Loucy (cell line): Measurements from ENCODE around the gene LRRTM3.

Experiments
- H2AFZ ChIP-seq: fragments of 200-600 bp; sonication (generic); 2 replicates; pipeline ENCODE4 v1.6.0; 2016; ENCODE audit warnings: antibody characterized with exemption, mild to moderate bottlenecking, low read length, moderate library complexity
- H3F3A ChIP-seq: fragments of 200-600 bp; 2 replicates; pipeline ENCODE4 v1.6.0; 2016; ENCODE audit warnings: antibody characterized with exemption, low read depth, mild to moderate bottlenecking
- H3K27me3 ChIP-seq: fragments of 200-600 bp; sonication (generic); 2 replicates; pipeline ENCODE4 v1.6.1; 2014; ENCODE audit warnings: low read length, mild to moderate bottlenecking; ENCODE audit not compliant: insufficient read depth, poor library complexity, severe bottlenecking
- H3K36me3 ChIP-seq: fragments of 200-600 bp; sonication (generic); 2 replicates; pipeline ENCODE4 v1.6.1; 2016; ENCODE audit warnings: low read length; ENCODE audit not compliant: insufficient read depth
- H3K4me1 ChIP-seq: fragments of 200-600 bp; sonication (generic); 2 replicates; pipeline ENCODE4 v1.5.1; 2014; ENCODE audit warnings: low read length, mild to moderate bottlenecking; ENCODE audit not compliant: insufficient read depth, poor library complexity, severe bottlenecking
- H3K4me2 ChIP-seq: fragments of 200-600 bp; sonication (generic); 2 replicates; pipeline ENCODE4 v1.6.0; 2014; ENCODE audit warnings: antibody characterized with exemption, low read length, low read depth, mild to moderate bottlenecking; ENCODE audit not compliant: poor library complexity, severe bottlenecking
- H3K4me3 ChIP-seq: fragments of 200-600 bp; sonication (generic); 2 replicates; pipeline ENCODE4 v1.5.1; 2014; ENCODE audit warnings: low read length, mild to moderate bottlenecking, mixed read lengths; ENCODE audit not compliant: poor library complexity, severe bottlenecking
- H3K79me2 ChIP-seq: fragments of 200-600 bp; sonication (generic); 2 replicates; pipeline ENCODE4 v1.6.1; 2014; ENCODE audit warnings: low read length; ENCODE audit not compliant: insufficient read depth
- H3K9ac ChIP-seq: fragments of 200-600 bp; sonication (generic); 2 replicates; pipeline ENCODE4 v1.6.0; 2014; ENCODE audit warnings: mild to moderate bottlenecking, low read depth, low read length, moderate library complexity; ENCODE audit not compliant: poor library complexity, severe bottlenecking
- H3K9me2 ChIP-seq: fragments of 200-600 bp; sonication (generic); replicated peaks from 2 replicates; pipeline ENCODE4 v1.6.1; 2016; ENCODE audit warnings: low read depth, low read length, mixed read lengths
- H3K9me3 ChIP-seq: fragments of 200-600 bp; sonication (generic); 2 replicates; pipeline ENCODE4 v1.6.1; 2014; ENCODE audit warnings: mild to moderate bottlenecking, antibody characterized with exemption, low read length, low read depth; ENCODE audit not compliant: insufficient read depth
- H4K20me1 ChIP-seq: fragments of 200-600 bp; sonication (generic); 2 replicates; pipeline ENCODE4 v1.6.0; 2014; ENCODE audit warnings: antibody characterized with exemption, low read length, mild to moderate bottlenecking; ENCODE audit not compliant: insufficient read depth, poor library complexity, severe bottlenecking
- CTCF ChIP-seq: fragments of 200-600 bp; sonication (generic); conservative IDR thresholded peaks from 2 replicates; pipeline ENCODE4 v1.5.1; 2014; ENCODE audit warnings: mild to moderate bottlenecking, antibody characterized with exemption, low read length
- EZH2phosphoT487 ChIP-seq: fragments of 200-600 bp; IDR thresholded peaks from 2 replicates; pipeline ENCODE4 v1.6.1; 2018; ENCODE audit warnings: antibody characterized with exemption, mild to moderate bottlenecking, moderate library complexity, borderline replicate concordance

Gene LRRTM3

GRCh38 chr10:66951896-66952295, 26.1 kb downstream of the LRRTM3 start:
- Histone ChIP-seq H3F3A (no peaks in the 10 kb centered on the region), H3K4me3 (no peak overlapping the region)
- TF ChIP-seq CTCF (no peak), EZH2phosphoT487 (no peak)

GRCh38 chr10:66958466-66958865, 32.6 kb downstream of the LRRTM3 start:
- H4K20me1 ChIP-seq: no peaks in the 10 kb centered on the region
- no peak overlapping the region for H3K4me3 ChIP-seq
- no peak overlapping the region for H3K9ac ChIP-seq
- H3K4me2 ChIP-seq: no peak overlapping the region
- no peaks in the 10 kb centered on the region for H3K9me2 ChIP-seq
- H3K9me3 ChIP-seq: no peaks in the 10 kb centered on the region
- no peak for TF ChIP-seq CTCF
- TF ChIP-seq EZH2phosphoT487: no peak
- no peaks in the 10 kb centered on the region for H3K27me3 ChIP-seq
- H3K36me3 ChIP-seq: no peaks in the 10 kb centered on the region
- H3K4me1 ChIP-seq: no peaks in the 10 kb centered on the region
- no peak overlapping the region for H2AFZ ChIP-seq
- H3K79me2 ChIP-seq: no peaks in the 10 kb centered on the region
- no peaks in the 10 kb centered on the region for H3F3A ChIP-seq

More at GRCh38 chr10:66951896-66952295, 26.1 kb downstream of the LRRTM3 start:
- no peaks in the 10 kb centered on the region for H3K9me3 ChIP-seq
- H3K79me2 ChIP-seq: no peaks in the 10 kb centered on the region
- no peaks in the 10 kb centered on the region for H3K4me1 ChIP-seq
- H3K4me2 ChIP-seq: no peak overlapping the region
- H3K36me3 ChIP-seq: no peaks in the 10 kb centered on the region
- H3K27me3 ChIP-seq: no peaks in the 10 kb centered on the region
- H3K9ac ChIP-seq: no peak overlapping the region
- H3K9me2 ChIP-seq: no peaks in the 10 kb centered on the region
- no peak overlapping the region for H2AFZ ChIP-seq
- no peaks in the 10 kb centered on the region for H4K20me1 ChIP-seq

- Histone ChIP-seq H3K4me3 (no peak overlapping the region), H3K36me3 (no peaks in the 10 kb centered on the region), H3K79me2 (no peaks in the 10 kb centered on the region), H3K4me1 (no peaks in the 10 kb centered on the region), H3K4me2 (no peak overlapping the region), H2AFZ (no peak overlapping the region), H3K9ac (no peak overlapping the region), H3K27me3 (no peaks in the 10 kb centered on the region), H4K20me1 (no peaks in the 10 kb centered on the region), H3F3A (no peaks in the 10 kb centered on the region), H3K9me3 (no peaks in the 10 kb centered on the region), H3K9me2 (no peaks in the 10 kb centered on the region)
- TF ChIP-seq EZH2phosphoT487: no peak
Measured at GRCh38 chr10:66964946-66965345, 39.1 kb downstream of the LRRTM3 start.

- H3K27me3 ChIP-seq: no peaks in the 10 kb centered on the region
- no peaks in the 10 kb centered on the region for H3K9me2 ChIP-seq
- H3K79me2 ChIP-seq: no peaks in the 10 kb centered on the region
- no peak for TF ChIP-seq CTCF
- TF ChIP-seq EZH2phosphoT487: no peak
- no peaks in the 10 kb centered on the region for H3K36me3 ChIP-seq
- no peaks in the 10 kb centered on the region for H3K4me1 ChIP-seq
- H3K4me3 ChIP-seq: no peak overlapping the region
- H3K9ac ChIP-seq: no peak overlapping the region
- H2AFZ ChIP-seq: no peak overlapping the region
- H3F3A ChIP-seq: no peaks in the 10 kb centered on the region
- H3K9me3 ChIP-seq: no peaks in the 10 kb centered on the region
- H3K4me2 ChIP-seq: no peak overlapping the region
- H4K20me1 ChIP-seq: no peaks in the 10 kb centered on the region
Measured at GRCh38 chr10:66980246-66980815, 54.5 kb downstream of the LRRTM3 start.
